Bronchial epithelial cell (primary cell): ENCODE data around the gene DGKI. TPM values are rescaled to one million over a fixed set of nuclear protein-coding genes. Genes with fewer than 3 reads are reported as not detected.

Source experiments
- DNase-seq: peaks from one replicate; pipeline ENCODE4 v3.0.0-alpha.2; 2010; ENCODE audit warnings: low read depth
- FAIRE-seq: peaks from 2 replicates; lab custom pipeline; 2011; peaks lifted over from hg19 to GRCh38; lab: Jason Lieb, UNC
- H3K27me3 ChIP-seq: 2 replicates; pipeline ENCODE4 v1.5.1; 2011; ENCODE audit warnings: low read length; ENCODE audit not compliant: control insufficient read depth, insufficient read depth
- H3K36me3 ChIP-seq: 2 replicates; pipeline ENCODE4 v1.5.1; 2011; ENCODE audit warnings: low read length; ENCODE audit not compliant: control insufficient read depth, insufficient read depth
- H3K4me3 ChIP-seq: 2 replicates; pipeline ENCODE4 v1.5.1; 2011; ENCODE audit warnings: mild to moderate bottlenecking, low read depth, low read length, control low read depth
- CTCF ChIP-seq: IDR thresholded peaks from 2 replicates; pipeline ENCODE4 v1.5.1; 2011; ENCODE audit warnings: mild to moderate bottlenecking, moderate library complexity, low read length, control low read depth, inconsistent platforms; ENCODE audit not compliant: insufficient read depth, severe bottlenecking
- total RNA-seq: library from RNA; depleted of rRNA; stranded (reverse); fragments of >200 nt; gene quantifications from 2 replicates; pipeline ENCODE4 v1.2.1, GENCODE V29; 2014

Gene DGKI
- total RNA-seq, 1 donor from 2014 or later = under 0.01 TPM

- Histone ChIP-seq H3K27me3 (no peaks in the 10 kb centered on the region), H3K4me3 (no peak overlapping the region), H3K36me3 (no peaks in the 10 kb centered on the region)
- TF ChIP-seq CTCF = no peak
- DNase-seq (no peak), FAIRE-seq (no peak)
Measured at GRCh38 chr7:137342265-137342664, 504.5 kb downstream of the DGKI start.

GRCh38 chr7:137337902-137338301 is 508.9 kb downstream of the DGKI start:
- FAIRE-seq (no peak), DNase-seq (no peak)
- Histone ChIP-seq H3K4me3 (no peak overlapping the region), H3K36me3 (no peaks in the 10 kb centered on the region), H3K27me3 (no peaks in the 10 kb centered on the region)
- no peak for TF ChIP-seq CTCF

GRCh38 chr7:137335814-137336213 is 511.0 kb downstream of the DGKI start:
- Histone ChIP-seq H3K27me3 (no peaks in the 10 kb centered on the region), H3K4me3 (no peak overlapping the region), H3K36me3 (no peaks in the 10 kb centered on the region)
- no peak for FAIRE-seq
- DNase-seq = peak; percentile 62
- TF ChIP-seq CTCF = no peak

DNA sequence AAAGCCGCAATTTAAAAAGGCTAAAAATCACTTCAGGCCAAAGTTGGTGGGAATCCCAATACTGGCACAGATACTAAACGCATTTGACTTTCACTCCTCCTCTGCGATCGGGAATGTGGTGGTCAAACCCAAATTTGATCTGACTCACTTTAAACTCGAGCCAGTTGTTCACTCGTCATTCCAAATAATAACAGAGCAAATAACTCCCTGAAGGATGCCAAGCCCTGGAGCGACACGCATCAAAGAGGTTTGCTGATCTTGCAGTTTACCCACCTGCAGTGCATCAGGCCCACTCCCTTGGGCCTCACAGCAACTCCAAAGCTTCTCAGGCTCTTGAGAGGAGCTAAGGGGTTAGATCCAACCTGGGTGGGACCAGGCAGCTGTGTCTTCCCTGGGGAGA is 515.4 kb downstream of the DGKI start:
- no peak for DNase-seq
- no peak for TF ChIP-seq CTCF
- no peak for FAIRE-seq
- H3K27me3 ChIP-seq = no peaks in the 10 kb centered on the region
- H3K4me3 ChIP-seq = no peak overlapping the region
- H3K36me3 ChIP-seq = no peaks in the 10 kb centered on the region

Other genes starting within 250 kb of the DGKI start
- 8.4 and 22.1 TPM in 2 replicates for gene CREB3L2, start 155.1 kb upstream of the DGKI start, total RNA-seq
- gene AKR1D1, start 229.5 kb upstream of the DGKI start, total RNA-seq = under 0.01 TPM in 1 of 2 replicates, not detected in the other